ENCODE measurements around the gene ARL8A. TPM values are rescaled to one million over a fixed set of nuclear protein-coding genes. Genes with fewer than 3 reads are reported as not detected.
"Not testable (repeated sequence)": the region's sequence is repeated elsewhere in the genome, so short reads cannot be mapped to it uniquely, and the experiment has no call there.

ARL8A gene
- polyA plus RNA-seq, 4 donors, result 17.4 to 23.5 (median 22.6) TPM

DNA sequence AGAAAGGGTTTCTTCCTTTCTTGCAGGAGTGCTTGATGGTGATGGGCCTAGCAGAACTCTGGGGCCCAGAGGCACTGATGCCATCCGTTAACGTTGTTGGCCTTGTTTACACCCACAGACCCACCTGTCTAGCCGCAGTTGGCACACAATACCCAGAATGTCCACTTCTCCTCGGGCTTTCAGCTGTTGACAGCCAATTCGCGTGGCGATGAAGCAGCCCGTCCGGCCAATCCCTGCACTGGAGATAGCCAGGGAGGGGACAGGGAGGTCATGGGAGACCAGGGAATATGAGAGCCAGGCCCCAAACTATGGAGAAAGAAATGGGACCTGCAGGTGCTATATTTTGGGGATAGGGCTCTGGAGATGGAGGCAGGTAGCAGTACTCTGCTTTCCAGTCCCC lies 5.7 kb upstream of the ARL8A start:
- WGBS, 3 donors, result 88 to 95% (median 89%) methylated on average over 9 of the region's 9 CpGs
- H3K27ac ChIP-seq (ENCODE audit: low read depth in 1 of 3, low read length in 2 of 3), result no peak overlapping the region
- no peak for FAIRE-seq

DNA sequence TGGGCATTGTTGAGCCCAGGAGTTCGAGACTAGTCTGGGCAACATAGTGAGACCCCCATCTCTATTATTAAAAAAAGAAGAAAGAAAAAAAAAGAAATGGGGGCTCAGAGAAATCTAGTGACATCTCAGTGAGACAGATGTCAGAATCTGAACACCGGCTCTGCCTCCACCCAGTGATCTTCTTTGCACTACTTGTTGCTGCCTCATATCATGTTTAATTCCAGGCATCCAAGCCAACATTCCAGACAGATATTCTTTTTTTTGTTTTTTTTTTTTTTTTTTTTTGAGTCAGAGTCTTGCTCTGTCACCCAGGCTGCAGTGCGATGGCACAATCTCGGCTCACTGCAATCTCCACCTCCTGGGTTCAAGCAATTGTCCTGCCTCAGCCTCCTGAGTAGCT lies 5.0 kb upstream of the ARL8A start:
- H3K4me1 ChIP-seq (ENCODE audit: control insufficient read depth in 3 of 3, insufficient read depth in 2 of 3, low read depth in 1 of 3, low read length in 2 of 3), result peaks cover 0 to 2% (median 0%) of the 10 kb centered on the region in 3 donors
- no peaks in the 10 kb centered on the region for H3K9me3 ChIP-seq (ENCODE audit: control insufficient read depth in 2 of 2, insufficient read depth in 1 of 2, low read depth in 1 of 2, low read length in 1 of 2)
- WGBS, 3 donors, result 93 to 94% (median 94%) methylated on average over 4 of the region's 4 CpGs
- no peak overlapping the region for H3K4me3 ChIP-seq (ENCODE audit: low read depth in 1 of 3, low read length in 3 of 3)
- no peak for DNase-seq
- H3K27ac ChIP-seq (ENCODE audit: low read depth in 1 of 3, low read length in 2 of 3), result no peak overlapping the region
- no peaks in the 10 kb centered on the region for H3K27me3 ChIP-seq (ENCODE audit: control insufficient read depth in 3 of 3, insufficient read depth in 3 of 3, low read length in 3 of 3)
- peaks cover 0 to 4% (median 0%) of the 10 kb centered on the region in 3 donors for H3K36me3 ChIP-seq (ENCODE audit: control insufficient read depth in 3 of 3, insufficient read depth in 2 of 3, low read depth in 1 of 3, low read length in 3 of 3)
- FAIRE-seq, result no peak

More for the DNA sequence above, 5.7 kb upstream of the ARL8A start:
- peaks cover 0 to 2% (median 2%) of the 10 kb centered on the region in 3 donors for H3K4me1 ChIP-seq (ENCODE audit: control insufficient read depth in 3 of 3, insufficient read depth in 2 of 3, low read depth in 1 of 3, low read length in 2 of 3)
- no peak for DNase-seq
- no peaks in the 10 kb centered on the region for H3K9me3 ChIP-seq (ENCODE audit: control insufficient read depth in 2 of 2, insufficient read depth in 1 of 2, low read depth in 1 of 2, low read length in 1 of 2)
- no peak overlapping the region for H3K4me3 ChIP-seq (ENCODE audit: low read depth in 1 of 3, low read length in 3 of 3)
- H3K36me3 ChIP-seq (ENCODE audit: control insufficient read depth in 3 of 3, insufficient read depth in 2 of 3, low read depth in 1 of 3, low read length in 3 of 3), result peaks cover 0 to 4% (median 0%) of the 10 kb centered on the region in 3 donors
- no peaks in the 10 kb centered on the region for H3K27me3 ChIP-seq (ENCODE audit: control insufficient read depth in 3 of 3, insufficient read depth in 3 of 3, low read length in 3 of 3)

DNA sequence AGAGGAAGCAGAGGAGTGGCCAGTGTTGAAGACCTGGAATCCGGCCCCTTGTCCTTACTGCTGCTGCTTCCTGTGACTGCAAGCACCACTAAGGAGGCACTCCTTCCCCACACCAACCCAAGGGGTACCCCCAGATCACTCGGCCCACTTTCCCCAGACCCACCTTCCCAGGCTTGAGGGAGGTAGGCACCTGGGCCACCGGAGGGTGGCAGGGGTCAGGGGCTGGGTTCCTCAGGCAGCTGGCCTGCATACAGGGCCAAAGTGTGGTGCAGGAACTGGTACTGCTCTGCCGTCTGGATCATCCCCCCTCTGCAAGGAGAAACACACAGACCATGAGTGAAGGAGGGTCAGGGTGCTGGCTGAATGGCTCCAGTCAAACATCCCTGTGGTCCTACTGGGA lies 3.9 kb upstream of the ARL8A start:
- no peak for DNase-seq
- no peak for FAIRE-seq
- WGBS, 3 donors, result 80 to 93% (median 89%) methylated on average over 4 of the region's 4 CpGs
- Histone ChIP-seq H3K9me3 (ENCODE audit: control insufficient read depth in 2 of 2, insufficient read depth in 1 of 2, low read depth in 1 of 2, low read length in 1 of 2) (no peaks in the 10 kb centered on the region), H3K27ac (ENCODE audit: low read depth in 1 of 3, low read length in 2 of 3) (no peak overlapping the region), H3K27me3 (ENCODE audit: control insufficient read depth in 3 of 3, insufficient read depth in 3 of 3, low read length in 3 of 3) (no peaks in the 10 kb centered on the region), H3K4me1 (ENCODE audit: control insufficient read depth in 3 of 3, insufficient read depth in 2 of 3, low read depth in 1 of 3, low read length in 2 of 3) (peaks cover 0 to 6% (median 0%) of the 10 kb centered on the region in 3 donors), H3K36me3 (ENCODE audit: control insufficient read depth in 3 of 3, insufficient read depth in 2 of 3, low read depth in 1 of 3, low read length in 3 of 3) (peaks cover 0 to 4% (median 0%) of the 10 kb centered on the region in 3 donors), H3K4me3 (ENCODE audit: low read depth in 1 of 3, low read length in 3 of 3) (no peak overlapping the region)

DNA sequence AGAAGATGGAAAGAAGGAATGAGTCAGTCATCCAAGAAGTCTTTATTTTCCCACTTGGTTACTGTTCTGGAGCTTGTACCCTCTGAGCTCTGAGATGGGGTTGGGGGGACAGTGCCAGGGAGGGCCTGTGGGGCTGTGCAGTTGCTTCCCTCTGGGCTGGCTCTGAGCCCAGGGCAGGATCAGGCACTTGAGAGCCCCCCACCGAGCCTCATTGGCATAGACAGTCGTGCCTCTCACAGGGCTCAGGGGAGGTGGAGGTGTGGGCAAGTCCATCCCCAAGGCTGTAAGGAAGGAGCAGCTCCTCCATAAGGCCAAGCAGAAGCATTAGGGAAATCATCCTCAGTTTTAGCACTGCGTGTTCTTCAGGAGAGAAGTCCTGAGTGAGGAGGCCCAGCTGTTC lies 2.5 kb upstream of the ARL8A start:
- H3K27me3 ChIP-seq (ENCODE audit: control insufficient read depth in 3 of 3, insufficient read depth in 3 of 3, low read length in 3 of 3), result no peaks in the 10 kb centered on the region
- H3K4me3 ChIP-seq (ENCODE audit: low read depth in 1 of 3, low read length in 3 of 3), result no peak overlapping the region
- H3K9me3 ChIP-seq (ENCODE audit: control insufficient read depth in 2 of 2, insufficient read depth in 1 of 2, low read depth in 1 of 2, low read length in 1 of 2), result no peaks in the 10 kb centered on the region
- no peak overlapping the region for H3K27ac ChIP-seq (ENCODE audit: low read depth in 1 of 3, low read length in 2 of 3)
- peaks cover 0 to 17% (median 7%) of the 10 kb centered on the region in 3 donors for H3K4me1 ChIP-seq (ENCODE audit: control insufficient read depth in 3 of 3, insufficient read depth in 2 of 3, low read depth in 1 of 3, low read length in 2 of 3)
- 71 to 82% (median 77%) methylated on average over 3 of the region's 3 CpGs for WGBS, 3 donors
- H3K36me3 ChIP-seq (ENCODE audit: control insufficient read depth in 3 of 3, insufficient read depth in 2 of 3, low read depth in 1 of 3, low read length in 3 of 3), result peaks cover 0 to 11% (median 0%) of the 10 kb centered on the region in 3 donors
- FAIRE-seq (no peak), DNase-seq (no peak)

DNA sequence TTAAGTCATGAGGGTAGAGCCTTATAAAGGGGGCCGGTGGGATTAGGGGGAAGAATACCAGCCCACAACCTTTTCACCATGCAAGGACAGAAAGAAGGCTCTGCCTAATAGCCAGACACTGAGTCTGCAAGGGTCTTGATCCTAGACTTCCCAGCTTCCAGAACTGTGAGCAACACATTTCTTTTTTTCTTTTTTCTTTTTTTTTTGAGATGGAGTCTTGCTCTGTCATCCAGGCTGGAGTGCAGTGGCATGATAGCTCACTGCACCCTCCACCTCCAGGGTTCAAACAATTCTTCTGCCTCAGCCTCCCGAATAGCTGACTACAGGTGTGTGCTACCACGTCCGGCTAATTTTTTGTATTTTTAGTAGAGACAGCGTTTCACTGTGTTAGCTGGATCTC lies 1.7 kb upstream of the ARL8A start:
- no peak for FAIRE-seq
- H3K4me1 ChIP-seq (ENCODE audit: control insufficient read depth in 3 of 3, insufficient read depth in 2 of 3, low read depth in 1 of 3, low read length in 2 of 3), result peaks cover 0 to 17% (median 7%) of the 10 kb centered on the region in 3 donors
- no peaks in the 10 kb centered on the region for H3K9me3 ChIP-seq (ENCODE audit: control insufficient read depth in 2 of 2, insufficient read depth in 1 of 2, low read depth in 1 of 2, low read length in 1 of 2)
- H3K27ac ChIP-seq (ENCODE audit: low read depth in 1 of 3, low read length in 2 of 3), result no peak overlapping the region
- DNase-seq, result no peak
- WGBS, 3 donors, result 88 to 91% (median 90%) methylated on average over 5 of the region's 5 CpGs
- H3K27me3 ChIP-seq (ENCODE audit: control insufficient read depth in 3 of 3, insufficient read depth in 3 of 3, low read length in 3 of 3), result no peaks in the 10 kb centered on the region
- H3K4me3 ChIP-seq (ENCODE audit: low read depth in 1 of 3, low read length in 3 of 3), result no peak overlapping the region
- peaks cover 0 to 11% (median 0%) of the 10 kb centered on the region in 3 donors for H3K36me3 ChIP-seq (ENCODE audit: control insufficient read depth in 3 of 3, insufficient read depth in 2 of 3, low read depth in 1 of 3, low read length in 3 of 3)

DNA sequence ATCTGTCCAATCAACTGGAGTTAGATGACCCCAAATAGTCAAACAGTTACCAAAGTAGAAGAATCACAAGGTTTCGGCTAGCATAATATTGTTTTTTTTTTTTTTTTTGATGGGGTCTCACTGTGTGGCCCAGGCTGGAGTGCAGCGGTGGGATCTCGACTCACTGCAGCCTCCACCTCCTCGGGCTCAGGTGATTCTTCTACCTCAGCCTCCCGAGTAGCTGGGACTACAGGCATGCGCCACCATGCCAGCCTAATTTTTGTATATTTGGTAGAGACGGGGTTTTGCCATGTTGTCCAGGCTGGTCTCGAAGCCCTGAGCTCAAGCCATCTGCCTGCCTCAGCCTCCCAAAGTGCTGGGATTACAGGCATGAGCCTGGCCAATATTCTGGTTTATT lies 1.2 kb upstream of the ARL8A start:
- peaks cover 0 to 13% (median 0%) of the 10 kb centered on the region in 3 donors for H3K36me3 ChIP-seq (ENCODE audit: control insufficient read depth in 3 of 3, insufficient read depth in 2 of 3, low read depth in 1 of 3, low read length in 3 of 3)
- WGBS, 3 donors, result 77 to 92% (median 89%) methylated on average over 8 of the region's 8 CpGs
- H3K27me3 ChIP-seq (ENCODE audit: control insufficient read depth in 3 of 3, insufficient read depth in 3 of 3, low read length in 3 of 3); FAIRE-seq; H3K9me3 ChIP-seq (ENCODE audit: control insufficient read depth in 2 of 2, insufficient read depth in 1 of 2, low read depth in 1 of 2, low read length in 1 of 2); DNase-seq; H3K4me3 ChIP-seq (ENCODE audit: low read depth in 1 of 3, low read length in 3 of 3); H3K27ac ChIP-seq (ENCODE audit: low read depth in 1 of 3, low read length in 2 of 3): not testable (repeated sequence)
- peaks cover 2 to 17% (median 7%) of the 10 kb centered on the region in 3 donors for H3K4me1 ChIP-seq (ENCODE audit: control insufficient read depth in 3 of 3, insufficient read depth in 2 of 3, low read depth in 1 of 3, low read length in 2 of 3)

DNA sequence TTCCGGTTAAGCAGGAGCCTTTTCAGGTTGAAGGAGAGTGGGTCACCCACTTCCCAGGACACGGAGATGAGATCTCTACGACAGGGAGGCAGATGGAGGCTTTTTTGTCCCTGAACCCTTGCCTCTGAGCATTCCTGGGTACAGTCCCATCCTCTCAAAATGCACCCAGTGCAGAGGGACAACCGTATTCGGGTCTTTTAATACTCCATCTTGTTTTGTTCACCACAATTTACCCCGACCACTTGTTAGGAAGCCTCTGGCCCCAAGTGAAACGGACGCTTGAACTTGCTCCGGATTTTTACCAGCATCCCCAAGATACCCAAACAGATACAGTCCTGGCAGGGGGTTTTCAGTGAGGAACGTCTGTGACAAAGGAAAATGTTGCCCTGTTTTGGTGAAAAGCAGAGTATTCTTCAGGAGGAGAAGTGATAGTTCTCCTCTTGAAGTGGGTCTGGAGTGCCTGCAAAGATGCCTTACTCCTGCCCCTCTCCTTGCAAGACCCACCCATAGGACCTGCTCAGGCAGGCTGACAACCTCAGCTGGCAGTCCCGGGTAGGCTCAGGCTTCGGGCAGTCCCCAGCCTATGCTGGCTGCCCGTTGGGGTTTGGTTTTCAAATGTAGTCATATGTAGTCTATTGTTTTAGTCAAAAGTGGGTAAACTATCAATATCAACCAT lies 669 bp upstream of the ARL8A start:
- DNase-seq, result peak in 1 of 2 donors; percentile 37
- no peaks in the 10 kb centered on the region for H3K27me3 ChIP-seq (ENCODE audit: control insufficient read depth in 3 of 3, insufficient read depth in 3 of 3, low read length in 3 of 3)
- peak overlapping the region; percentile 75 to 97 (median 97) for H3K4me3 ChIP-seq (ENCODE audit: low read depth in 1 of 3, low read length in 3 of 3)
- WGBS, 3 donors, result 2 to 7% (median 5%) methylated on average over 13 of the region's 13 CpGs
- peaks cover 2 to 17% (median 7%) of the 10 kb centered on the region in 3 donors for H3K4me1 ChIP-seq (ENCODE audit: control insufficient read depth in 3 of 3, insufficient read depth in 2 of 3, low read depth in 1 of 3, low read length in 2 of 3)
- peak overlapping the region in 2 of 3 donors; percentile 28 to 75 for H3K27ac ChIP-seq (ENCODE audit: low read depth in 1 of 3, low read length in 2 of 3)
- no peaks in the 10 kb centered on the region for H3K9me3 ChIP-seq (ENCODE audit: control insufficient read depth in 2 of 2, insufficient read depth in 1 of 2, low read depth in 1 of 2, low read length in 1 of 2)
- peaks cover 0 to 10% (median 0%) of the 10 kb centered on the region in 3 donors for H3K36me3 ChIP-seq (ENCODE audit: control insufficient read depth in 3 of 3, insufficient read depth in 2 of 3, low read depth in 1 of 3, low read length in 3 of 3)
- no peak for FAIRE-seq

DNA sequence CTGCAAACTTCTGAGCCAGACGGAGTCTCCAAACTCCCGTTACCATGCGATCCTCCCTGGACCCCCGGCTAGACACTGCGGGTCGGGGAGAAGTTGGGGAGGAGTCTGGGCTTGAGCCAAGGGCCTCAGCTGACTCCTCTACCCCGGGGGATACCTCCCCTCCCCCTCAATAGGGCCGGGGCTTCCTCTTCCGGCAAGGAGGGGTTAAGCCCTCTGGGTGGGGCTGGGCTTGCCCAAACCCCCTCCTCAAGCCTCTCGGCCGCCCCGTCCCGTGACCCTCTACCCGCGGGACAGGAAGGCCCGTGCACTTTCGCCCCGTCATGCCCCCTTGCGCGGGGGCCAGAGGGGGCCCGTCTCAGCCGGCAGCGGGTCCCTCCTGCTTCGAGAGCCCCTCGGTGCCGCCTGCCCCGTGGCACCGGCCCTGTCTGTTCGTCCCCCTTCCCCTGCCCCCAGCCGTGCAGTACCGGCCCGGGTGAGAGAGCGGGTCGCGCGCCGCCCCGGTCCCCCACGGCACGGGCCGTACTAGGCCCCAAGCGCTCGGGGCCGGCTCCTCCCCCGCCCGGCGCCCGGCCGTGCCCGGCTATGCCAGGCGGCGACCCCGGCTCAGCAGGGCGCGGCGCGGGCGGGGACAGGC lies 652 bp downstream of the ARL8A start:
- Histone ChIP-seq H3K36me3 (ENCODE audit: control insufficient read depth in 3 of 3, insufficient read depth in 2 of 3, low read depth in 1 of 3, low read length in 3 of 3) (peaks cover 0 to 10% (median 0%) of the 10 kb centered on the region in 3 donors), H3K9me3 (ENCODE audit: control insufficient read depth in 2 of 2, insufficient read depth in 1 of 2, low read depth in 1 of 2, low read length in 1 of 2) (no peaks in the 10 kb centered on the region), H3K4me1 (ENCODE audit: control insufficient read depth in 3 of 3, insufficient read depth in 2 of 3, low read depth in 1 of 3, low read length in 2 of 3) (peaks cover 2 to 17% (median 7%) of the 10 kb centered on the region in 3 donors), H3K27ac (ENCODE audit: low read depth in 1 of 3, low read length in 2 of 3) (peak overlapping the region; percentile 41 to 91 (median 72)), H3K27me3 (ENCODE audit: control insufficient read depth in 3 of 3, insufficient read depth in 3 of 3, low read length in 3 of 3) (no peaks in the 10 kb centered on the region), H3K4me3 (ENCODE audit: low read depth in 1 of 3, low read length in 3 of 3) (peak overlapping the region; percentile 75 to 97 (median 97))
- WGBS, 3 donors, result 0 to 1% (median 0%) methylated on average over 11 to 58 of the region's 58 CpGs
- DNase-seq (peak; percentile 28 to 54), FAIRE-seq (no peak)

Data from small intestine (tissue), 7 donors.